Uterus (tissue), 4 donors: ENCODE measurements around the gene SCN7A. TPM values are rescaled to one million over a fixed set of nuclear protein-coding genes. Genes with fewer than 3 reads are reported as not detected.

Source experiments
- DNase-seq, 2 donors: peaks; one replicate each; pipeline ENCODE4 v3.0.0-alpha.2; 2019 to 2020
- H3K27ac ChIP-seq, 2 donors: fragments of 200-600 bp; sonication (generic); 1 replicate in 1 of 2; 2 replicates in 1 of 2; pipeline ENCODE4 v1.5.1; 2016 to 2018
- H3K27me3 ChIP-seq, 2 donors: fragments of 200-600 bp; sonication (generic); one replicate each; pipeline ENCODE4 v1.5.1; 2018 to 2019; ENCODE audit warnings: control low read depth in 1 of 2
- H3K36me3 ChIP-seq, 2 donors: fragments of 200-600 bp; sonication (generic); one replicate each; pipeline ENCODE4 v1.5.1; 2019; ENCODE audit warnings: control low read depth in 1 of 2
- H3K4me1 ChIP-seq, 2 donors: fragments of 200-600 bp; sonication (generic); one replicate each; pipeline ENCODE4 v1.5.1; 2018 to 2019; ENCODE audit warnings: control low read depth in 1 of 2
- H3K4me3 ChIP-seq, 2 donors: fragments of 200-600 bp; sonication (generic); 1 replicate in 1 of 2; 2 replicates in 1 of 2; pipeline ENCODE4 v1.5.1; 2018 to 2019; ENCODE audit warnings: mild to moderate bottlenecking in 1 of 2
- H3K9me3 ChIP-seq, 2 donors: fragments of 200-600 bp; sonication (generic); one replicate each; pipeline ENCODE4 v1.5.1; 2019; ENCODE audit warnings: control low read depth in 1 of 2
- CTCF ChIP-seq, 4 experiments: fragments of 200-600 bp in 2 of 4; fragments of 450-650 bp in 2 of 4; sonication (generic) in 2 of 4; IDR thresholded peaks; one replicate each; pipeline ENCODE4 v1.5.1; 2016 to 2019; ENCODE audit warnings: antibody characterized with exemption in 4 of 4, mild to moderate bottlenecking in 2 of 4, moderate library complexity in 1 of 4
- POLR2A ChIP-seq, 2 donors: fragments of 450-650 bp; IDR thresholded peaks; one replicate each; pipeline ENCODE4 v1.6.1; 2016; ENCODE audit warnings: antibody characterized with exemption in 2 of 2, mild to moderate bottlenecking in 1 of 2, moderate library complexity in 1 of 2
- intact Hi-C: fragments of 100-400 bp; cut with DNase I; formaldehyde crosslinking; loops from one replicate; pipeline ENCODE4 v1.15.1; 2023; ENCODE audit warnings: low total_unique reads
- total RNA-seq, 4 donors: library from RNA; depleted of rRNA in 3 of 4; stranded (reverse); fragments of >200 nt in 3 of 4; gene quantifications; one replicate each; pipeline versions ENCODE4 v1.1.0 to v1.2.4, GENCODE V29; 2014 to 2023
- donor health status: DM: yes; HTN: yes; CAD: no.

The SCN7A gene
- 10 to 100 TPM; 40.0 to 74.1 (median 48.4) TPM for total RNA-seq

- peak within 1 kb of the TSS; percentile 3 to 47 for H3K4me3 ChIP-seq
- intact Hi-C loops, result no loop called here
- no peaks in the 10 kb centered on the region for H3K4me1 ChIP-seq
- no peak for TF ChIP-seq CTCF (IDR thresholded peaks at IDR 0.05)
- TF ChIP-seq POLR2A (IDR thresholded peaks at IDR 0.05), result no peak
- H3K36me3 ChIP-seq, result no peaks in the 10 kb centered on the region
- no peaks in the 10 kb centered on the region for H3K27me3 ChIP-seq
- peak; percentile 72 to 78 for DNase-seq
- H3K27ac ChIP-seq, result peak within 1 kb of the TSS; percentile 25 to 64
- H3K9me3 ChIP-seq, result no peaks in the 10 kb centered on the region
These were observed at the start of gene SCN7A for GRCh38 chr2:166494140-166494624. SCN7A (minus strand) TSS chr2:166494249; CDS start chr2:166477696, 16,553 bp downstream.

GRCh38 chr2:166539340-166540162 lies 45.5 kb upstream of the SCN7A start:
- no peaks in the 10 kb centered on the region for H3K27me3 ChIP-seq
- intact Hi-C loops, result no loop called here
- H3K27ac ChIP-seq, result no peak overlapping the region
- H3K9me3 ChIP-seq, result no peaks in the 10 kb centered on the region
- DNase-seq, result no peak
- H3K4me3 ChIP-seq, result no peak overlapping the region
- no peaks in the 10 kb centered on the region for H3K36me3 ChIP-seq
- H3K4me1 ChIP-seq, result no peaks in the 10 kb centered on the region
- no peak for TF ChIP-seq POLR2A (IDR thresholded peaks at IDR 0.05)
- peak; percentile 49 to 61 (median 54) for TF ChIP-seq CTCF (IDR thresholded peaks at IDR 0.05)

GRCh38 chr2:166536111-166536510 lies 42.1 kb upstream of the SCN7A start:
- no peaks in the 10 kb centered on the region for H3K4me1 ChIP-seq
- intact Hi-C loops, result no loop called here
- no peaks in the 10 kb centered on the region for H3K9me3 ChIP-seq
- H3K27me3 ChIP-seq, result no peaks in the 10 kb centered on the region
- DNase-seq, result no peak
- H3K36me3 ChIP-seq, result no peaks in the 10 kb centered on the region
- TF ChIP-seq CTCF (IDR thresholded peaks at IDR 0.05) (no peak), POLR2A (IDR thresholded peaks at IDR 0.05) (no peak)
- no peak overlapping the region for H3K4me3 ChIP-seq
- H3K27ac ChIP-seq, result no peak overlapping the region

GRCh38 chr2:166521155-166521554 lies 27.1 kb upstream of the SCN7A start:
- TF ChIP-seq CTCF (IDR thresholded peaks at IDR 0.05) (no peak), POLR2A (IDR thresholded peaks at IDR 0.05) (no peak)
- no peak overlapping the region for H3K4me3 ChIP-seq
- no peaks in the 10 kb centered on the region for H3K9me3 ChIP-seq
- no peaks in the 10 kb centered on the region for H3K4me1 ChIP-seq
- H3K36me3 ChIP-seq, result no peaks in the 10 kb centered on the region
- intact Hi-C loops, result no loop called here
- H3K27ac ChIP-seq, result no peak overlapping the region
- no peaks in the 10 kb centered on the region for H3K27me3 ChIP-seq
- DNase-seq, result no peak

GRCh38 chr2:166520604-166521003 lies 26.6 kb upstream of the SCN7A start:
- Histone ChIP-seq H3K27me3 (no peaks in the 10 kb centered on the region), H3K9me3 (no peaks in the 10 kb centered on the region), H3K36me3 (no peaks in the 10 kb centered on the region), H3K4me1 (no peaks in the 10 kb centered on the region), H3K4me3 (no peak overlapping the region), H3K27ac (no peak overlapping the region)
- TF ChIP-seq CTCF (IDR thresholded peaks at IDR 0.05) (no peak), POLR2A (IDR thresholded peaks at IDR 0.05) (no peak)
- DNase-seq, result no peak
- intact Hi-C loops, result no loop called here
